Astrocyte (in vitro differentiated cells and primary cell): Measurements from ENCODE around the gene PPFIA1. TPM values are rescaled to one million over a fixed set of nuclear protein-coding genes. Genes with fewer than 3 reads are reported as not detected.
A peak's percentile ranks its signal among the peaks of the same experiment; 100 is the strongest.

Experiments used
- DNase-seq: peaks from one replicate; pipeline ENCODE4 v3.0.0-alpha.2; 2010; ENCODE audit warnings: low read depth
- FAIRE-seq: peaks from 2 replicates; lab custom pipeline; 2011; peaks lifted over from hg19 to GRCh38; lab: Jason Lieb, UNC
- H2AFZ ChIP-seq: 2 replicates; pipeline ENCODE4 v1.6.0; 2012; ENCODE audit warnings: low read depth, low read length, inconsistent platforms
- H3K27ac ChIP-seq: 2 replicates; pipeline ENCODE4 v1.5.1; 2011; ENCODE audit warnings: low read depth, low read length, inconsistent platforms
- H3K27me3 ChIP-seq: 2 replicates; pipeline ENCODE4 v1.6.0; 2011; ENCODE audit warnings: low read length, inconsistent platforms; ENCODE audit not compliant: insufficient read depth
- H3K36me3 ChIP-seq: 2 replicates; pipeline ENCODE4 v1.5.1; 2011; ENCODE audit warnings: low read length, inconsistent platforms; ENCODE audit not compliant: insufficient read depth
- H3K4me1 ChIP-seq: 2 replicates; pipeline ENCODE4 v1.5.1; 2011; ENCODE audit warnings: low read length, inconsistent platforms; ENCODE audit not compliant: insufficient read depth
- H3K4me2 ChIP-seq: 2 replicates; pipeline ENCODE4 v1.6.0; 2012; ENCODE audit warnings: low read length, inconsistent platforms
- H3K4me3 ChIP-seq: 2 replicates; pipeline ENCODE4 v1.5.1; 2011; ENCODE audit warnings: low read depth, mild to moderate bottlenecking, low read length, inconsistent platforms; ENCODE audit not compliant: insufficient read depth
- H3K79me2 ChIP-seq: 2 replicates; pipeline ENCODE4 v1.6.0; 2012; ENCODE audit warnings: mild to moderate bottlenecking, low read length, inconsistent platforms; ENCODE audit not compliant: insufficient read depth
- H3K9ac ChIP-seq: 2 replicates; pipeline ENCODE4 v1.6.0; 2012; ENCODE audit warnings: mild to moderate bottlenecking, low read length, inconsistent platforms
- H3K9me3 ChIP-seq: 2 replicates; pipeline ENCODE4 v1.5.1; 2012; ENCODE audit warnings: low read depth, mild to moderate bottlenecking, low read length, inconsistent platforms; ENCODE audit not compliant: insufficient read depth
- H4K20me1 ChIP-seq: 2 replicates; pipeline ENCODE4 v1.6.0; 2012; ENCODE audit warnings: low read length, inconsistent platforms; ENCODE audit not compliant: insufficient read depth
- H3K27ac Mint-ChIP-seq: one replicate; pipeline ENCODE4 v1.8.0; 2021; ENCODE audit warnings: mild to moderate bottlenecking, mixed read lengths; ENCODE audit not compliant: unreplicated experiment
- H3K27me3 Mint-ChIP-seq: one replicate; pipeline ENCODE4 v1.8.0; 2021; ENCODE audit warnings: low read depth, mixed read lengths; ENCODE audit not compliant: unreplicated experiment
- H3K36me3 Mint-ChIP-seq: one replicate; pipeline ENCODE4 v1.8.0; 2021; ENCODE audit warnings: low read depth, mixed read lengths; ENCODE audit not compliant: unreplicated experiment
- H3K4me1 Mint-ChIP-seq: one replicate; pipeline ENCODE4 v1.8.0; 2021; ENCODE audit warnings: low read depth, mixed read lengths; ENCODE audit not compliant: unreplicated experiment
- H3K4me3 Mint-ChIP-seq: one replicate; pipeline ENCODE4 v1.8.0; 2021; ENCODE audit warnings: mild to moderate bottlenecking, moderate library complexity, mixed read lengths; ENCODE audit not compliant: unreplicated experiment
- H3K9me3 Mint-ChIP-seq: one replicate; pipeline ENCODE4 v1.8.0; 2021; ENCODE audit warnings: mild to moderate bottlenecking, mixed read lengths; ENCODE audit not compliant: unreplicated experiment
- CTCF ChIP-seq: IDR thresholded peaks from 2 replicates; pipeline ENCODE4 v1.5.1; 2011; ENCODE audit warnings: low read depth, mild to moderate bottlenecking, inconsistent platforms, low read length, moderate library complexity; ENCODE audit not compliant: insufficient read depth
- EZH2 ChIP-seq: IDR thresholded peaks from 2 replicates; pipeline ENCODE4 v1.6.1; 2012; ENCODE audit warnings: mild to moderate bottlenecking, low read length, inconsistent platforms; ENCODE audit not compliant: insufficient read depth
- total RNA-seq: library from RNA; stranded (reverse); gene quantifications from 2 replicates; pipeline ENCODE4 v1.2.1, GENCODE V29; 2021

PPFIA1 gene
- total RNA-seq, 1 donor from 2014 or later: 54.7 TPM

DNA sequence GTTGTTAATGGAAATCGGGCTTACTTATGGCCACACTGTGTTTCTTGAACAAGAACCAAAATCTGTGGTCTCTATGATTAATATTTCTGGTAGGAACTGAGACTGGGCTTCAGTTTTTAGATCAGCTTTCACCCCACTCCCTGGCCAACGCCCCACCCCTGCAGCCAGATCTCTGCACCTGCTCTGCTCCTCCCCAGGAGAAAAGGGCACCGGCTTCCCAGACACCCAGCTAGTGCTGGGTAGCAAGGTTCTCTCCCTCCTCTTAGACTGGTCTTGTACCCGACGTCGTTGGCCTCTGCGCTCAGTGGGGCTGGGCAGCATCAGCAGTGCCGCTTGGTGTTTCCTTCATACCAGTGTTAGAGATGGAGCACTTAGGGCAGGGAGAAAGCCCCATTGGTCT, 110.9 kb downstream of the PPFIA1 start:
- H3K36me3 Mint-ChIP-seq: peaks cover 18% of the 10 kb centered on the region
- H3K27ac ChIP-seq: peak overlapping the region; percentile 81
- H3K27ac Mint-ChIP-seq: no peak overlapping the region

GRCh38 chr11:70381872-70382861, 111.7 kb downstream of the PPFIA1 start:
- H3K4me3 ChIP-seq: no peak overlapping the region

More for the DNA sequence above, 110.9 kb downstream of the PPFIA1 start:
- DNase-seq (no peak), FAIRE-seq (no peak)
- Mint-ChIP-seq H3K4me1 (peaks cover 14% of the 10 kb centered on the region), H3K4me3 (no peak overlapping the region), H3K27me3 (no peaks in the 10 kb centered on the region), H3K9me3 (no peaks in the 10 kb centered on the region)
- Histone ChIP-seq H3K79me2 (peaks cover 3% of the 10 kb centered on the region), H3K9ac (no peak overlapping the region), H3K4me1 (peaks cover 14% of the 10 kb centered on the region), H3K4me3 (no peak overlapping the region), H3K36me3 (peaks cover 32% of the 10 kb centered on the region), H3K9me3 (no peaks in the 10 kb centered on the region), H3K4me2 (no peak overlapping the region), H2AFZ (no peak overlapping the region), H3K27me3 (no peaks in the 10 kb centered on the region), H4K20me1 (peaks cover 13% of the 10 kb centered on the region)
- TF ChIP-seq CTCF (no peak), EZH2 (no peak)

More at GRCh38 chr11:70381872-70382861, 111.7 kb downstream of the PPFIA1 start:
- Mint-ChIP-seq H3K27ac (peak overlapping the region; percentile 51), H3K9me3 (no peaks in the 10 kb centered on the region), H3K4me1 (peaks cover 14% of the 10 kb centered on the region), H3K4me3 (no peak overlapping the region), H3K27me3 (no peaks in the 10 kb centered on the region), H3K36me3 (peaks cover 18% of the 10 kb centered on the region)
- H3K27me3 ChIP-seq: no peaks in the 10 kb centered on the region
- peaks cover 3% of the 10 kb centered on the region for H3K79me2 ChIP-seq
- peak overlapping the region; percentile 65 for H3K9ac ChIP-seq
- TF ChIP-seq CTCF (peak; percentile 15), EZH2 (no peak)
- peaks cover 14% of the 10 kb centered on the region for H3K4me1 ChIP-seq
- FAIRE-seq: no peak
- peak overlapping the region; percentile 44 for H3K4me2 ChIP-seq
- peak overlapping the region; percentile 81 for H3K27ac ChIP-seq
- no peak overlapping the region for H2AFZ ChIP-seq
- peaks cover 26% of the 10 kb centered on the region for H3K36me3 ChIP-seq
- peak; percentile 87 for DNase-seq
- H3K9me3 ChIP-seq: no peaks in the 10 kb centered on the region
- peaks cover 13% of the 10 kb centered on the region for H4K20me1 ChIP-seq
